ENCODE results near the gene C17orf78.

The C17orf78 gene

GRCh38 chr17:37405955-37406634 is 30.3 kb downstream of the C17orf78 start (continued):
- TF ChIP-seq ELK4 (IDR thresholded peaks at IDR 0.05; ENCODE audit: borderline replicate concordance, low read depth, low read length): no peak
- no peak for TF ChIP-seq ZNF580 (tag by site-specific recombination; IDR thresholded peaks at IDR 0.05)
- TF ChIP-seq ZBTB26 (tag by site-specific recombination; optimal IDR thresholded peaks at IDR 0.05): no peak
- TF ChIP-seq ZXDB (tag by site-specific recombination; IDR thresholded peaks at IDR 0.05): 0 out of 2 replicates have a peak, but pooled peaks have one; percentile 51
- no peak for TF ChIP-seq ZNF138 (tag by site-specific recombination; IDR thresholded peaks at IDR 0.05; ENCODE audit: borderline replicate concordance)
- TF ChIP-seq ZNF571 (tag by site-specific recombination; IDR thresholded peaks at IDR 0.05): no peak
- TF ChIP-seq ZNF341 (tag by site-specific recombination; IDR thresholded peaks at IDR 0.05; ENCODE audit: low read depth): peak; percentile 22; the same call in 1 of the 2 replicates
- 0 out of 2 replicates have a peak, but pooled peaks have one; percentile 87 for TF ChIP-seq PATZ1 (tag by site-specific recombination; IDR thresholded peaks at IDR 0.05)
- no peak for TF ChIP-seq ZNF785 (tag by site-specific recombination; IDR thresholded peaks at IDR 0.05)
- TF ChIP-seq ZNF548 (tag by site-specific recombination; IDR thresholded peaks at IDR 0.05): no peak
- no peak for TF ChIP-seq PBX3 (CRISPR knock-in tag; IDR thresholded peaks at IDR 0.05)
- TF ChIP-seq ZNF311 (tag by site-specific recombination; IDR thresholded peaks at IDR 0.05; ENCODE audit: borderline replicate concordance): no peak
- no peak for TF ChIP-seq HOXD13 (CRISPR knock-in tag; IDR thresholded peaks at IDR 0.05; ENCODE audit: borderline replicate concordance)
- no peak for TF ChIP-seq ZNF645 (tag by site-specific recombination; IDR thresholded peaks at IDR 0.05)
- TF ChIP-seq ZBTB10 (tag by site-specific recombination; IDR thresholded peaks at IDR 0.05): no peak
- TF ChIP-seq ZNF600 (tag by site-specific recombination; IDR thresholded peaks at IDR 0.05): no peak
- no peak for TF ChIP-seq ZNF169 (tag by site-specific recombination; IDR thresholded peaks at IDR 0.05)
- no peak; the same call in 1 of the 2 replicates for TF ChIP-seq ZBTB21 (tag by site-specific recombination; IDR thresholded peaks at IDR 0.05)
- TF ChIP-seq ZNF280D (tag by site-specific recombination; IDR thresholded peaks at IDR 0.05): no peak
- no peak for TF ChIP-seq BCL11B (tag by site-specific recombination; IDR thresholded peaks at IDR 0.05; ENCODE audit: low read depth)
- no peak for TF ChIP-seq ZNF37A (tag by site-specific recombination; IDR thresholded peaks at IDR 0.05)
- TF ChIP-seq ZNF121 (tag by site-specific recombination; IDR thresholded peaks at IDR 0.05): no peak
- 0 out of 2 replicates have a peak, but pooled peaks have one; percentile 19 for TF ChIP-seq ZEB2 (tag by site-specific recombination; IDR thresholded peaks at IDR 0.05)
- no peak for TF ChIP-seq KLF10 (tag by site-specific recombination; IDR thresholded peaks at IDR 0.05)
- TF ChIP-seq ZNF768 (tag by site-specific recombination; IDR thresholded peaks at IDR 0.05): no peak
- TF ChIP-seq ZNF596 (tag by site-specific recombination; IDR thresholded peaks at IDR 0.05): no peak
- no peak for TF ChIP-seq ZNF114 (tag by site-specific recombination; IDR thresholded peaks at IDR 0.05)
